GM10266 (cell line): Measurements from ENCODE around the gene MRPS2.

Experiments used
- DNase-seq: peaks from one replicate; pipeline ENCODE4 v3.0.0; 2012; ENCODE audit errors: extremely low spot score
- CTCF ChIP-seq: IDR thresholded peaks from 2 replicates; pipeline ENCODE4 v1.5.1; 2012; ENCODE audit warnings: mild to moderate bottlenecking, low read depth; ENCODE audit not compliant: control insufficient read depth, insufficient read depth; ENCODE audit errors: missing control alignments

The MRPS2 gene

GRCh38 chr9:135505406-135506187 is 5.1 kb downstream of the MRPS2 start:
- no peak for DNase-seq
- no peak for TF ChIP-seq CTCF

- DNase-seq, result no peak
- no peak for TF ChIP-seq CTCF
These were observed 6.0 kb downstream of the MRPS2 start for GRCh38 chr9:135506327-135507103.

GRCh38 chr9:135507104-135508035 is 6.9 kb downstream of the MRPS2 start:
- no peak for TF ChIP-seq CTCF
- no peak for DNase-seq

GRCh38 chr9:135508211-135508820 is 7.8 kb downstream of the MRPS2 start:
- no peak for TF ChIP-seq CTCF
- DNase-seq, result no peak

- TF ChIP-seq CTCF, result no peak
- DNase-seq, result no peak
These were observed 9.0 kb downstream of the MRPS2 start for GRCh38 chr9:135509458-135509857.

- no peak for TF ChIP-seq CTCF
- no peak for DNase-seq
These were observed 11.7 kb downstream of the MRPS2 start for GRCh38 chr9:135512241-135512603.
